ENCODE measurements around the gene SDCBP2.

- TF ChIP-seq EZH2 (IDR thresholded peaks at IDR 0.05; ENCODE audit: insufficient read depth, low read length), result no peak
- TF ChIP-seq CTCF (IDR thresholded peaks at IDR 0.05; ENCODE audit: insufficient read depth, low read depth, low read length), result no peak
Observed at GRCh38 chr20:1281279-1282057, 47.5 kb downstream of the SDCBP2 start.

All from astrocyte (in vitro differentiated cells and primary cell).